GM12874 (cell line): ENCODE results near the gene TGFB3.

Experiments used
- CTCF ChIP-seq: IDR thresholded peaks from 2 replicates; pipeline ENCODE4 v1.5.1; 2011; ENCODE audit warnings: low read depth, mild to moderate bottlenecking, control low read depth, low read length, moderate library complexity; ENCODE audit not compliant: insufficient read depth

Gene TGFB3

GRCh38 chr14:75979071-75979571, 2.7 kb downstream of the TGFB3 start:
- peak; percentile 66 for TF ChIP-seq CTCF

GRCh38 chr14:75978249-75978731, 3.5 kb downstream of the TGFB3 start:
- no peak for TF ChIP-seq CTCF

GRCh38 chr14:75977582-75977943, 4.2 kb downstream of the TGFB3 start:
- TF ChIP-seq CTCF: no peak

GRCh38 chr14:75976826-75977581, 4.8 kb downstream of the TGFB3 start:
- TF ChIP-seq CTCF: no peak

- TF ChIP-seq CTCF: no peak
Measured at GRCh38 chr14:75972801-75973421, 8.9 kb downstream of the TGFB3 start.

- no peak for TF ChIP-seq CTCF
Measured at GRCh38 chr14:75971509-75971908, 10.3 kb downstream of the TGFB3 start.

- no peak for TF ChIP-seq CTCF
Measured at GRCh38 chr14:75970989-75971388, 10.8 kb downstream of the TGFB3 start.
